Vagina (tissue), 2 donors: ENCODE data around the gene PINLYP.

ENCODE experiments used
- POLR2A ChIP-seq, 2 donors: fragments of 450-650 bp; IDR thresholded peaks; one replicate each; pipeline ENCODE4 v1.6.1; 2017; ENCODE audit warnings: antibody characterized with exemption in 2 of 2, mild to moderate bottlenecking in 2 of 2, moderate library complexity in 2 of 2
- TF ChIP-seq, protein P1 (sequence below), 3 experiments: fragments of 450-650 bp in 2 of 3; fragments of 200-600 bp in 1 of 3; sonication (generic) in 1 of 3; IDR thresholded peaks; one replicate each; pipeline ENCODE4 v1.5.1; 2017 to 2019; ENCODE audit warnings: antibody characterized with exemption in 3 of 3, mild to moderate bottlenecking in 2 of 3, moderate library complexity in 2 of 3

DNA sequence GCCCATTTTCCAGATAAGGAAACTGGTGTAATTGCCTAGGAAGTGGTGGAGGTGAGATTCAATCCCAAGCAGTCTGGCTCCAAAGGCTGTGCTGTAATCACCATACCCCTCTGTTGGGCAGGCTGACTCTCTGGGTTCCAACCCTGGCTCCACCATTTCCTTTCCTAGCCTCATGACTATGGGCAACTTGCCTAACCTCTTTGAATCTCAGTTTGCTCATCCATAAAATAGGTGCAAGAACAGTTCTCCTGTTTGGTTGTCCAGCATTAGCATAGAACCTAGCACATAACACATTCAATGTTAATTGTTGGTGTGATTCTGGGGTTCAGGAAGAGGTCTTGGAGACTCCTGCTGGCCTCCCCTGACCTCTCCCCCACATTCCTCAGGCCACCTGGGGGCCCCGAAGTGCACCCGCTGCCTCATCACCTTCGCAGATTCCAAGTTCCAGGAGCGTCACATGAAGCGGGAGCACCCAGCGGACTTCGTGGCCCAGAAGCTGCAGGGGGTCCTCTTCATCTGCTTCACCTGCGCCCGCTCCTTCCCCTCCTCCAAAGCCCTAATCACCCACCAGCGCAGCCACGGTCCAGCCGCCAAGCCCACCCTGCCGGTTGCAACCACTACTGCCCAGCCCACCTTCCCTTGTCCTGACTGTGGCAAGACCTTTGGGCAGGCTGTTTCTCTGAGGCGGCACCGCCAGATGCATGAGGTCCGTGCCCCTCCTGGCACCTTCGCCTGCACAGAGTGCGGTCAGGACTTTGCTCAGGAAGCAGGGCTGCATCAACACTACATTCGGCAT is 23.0 kb downstream of the PINLYP start:
- TF ChIP-seq, protein P1, sequence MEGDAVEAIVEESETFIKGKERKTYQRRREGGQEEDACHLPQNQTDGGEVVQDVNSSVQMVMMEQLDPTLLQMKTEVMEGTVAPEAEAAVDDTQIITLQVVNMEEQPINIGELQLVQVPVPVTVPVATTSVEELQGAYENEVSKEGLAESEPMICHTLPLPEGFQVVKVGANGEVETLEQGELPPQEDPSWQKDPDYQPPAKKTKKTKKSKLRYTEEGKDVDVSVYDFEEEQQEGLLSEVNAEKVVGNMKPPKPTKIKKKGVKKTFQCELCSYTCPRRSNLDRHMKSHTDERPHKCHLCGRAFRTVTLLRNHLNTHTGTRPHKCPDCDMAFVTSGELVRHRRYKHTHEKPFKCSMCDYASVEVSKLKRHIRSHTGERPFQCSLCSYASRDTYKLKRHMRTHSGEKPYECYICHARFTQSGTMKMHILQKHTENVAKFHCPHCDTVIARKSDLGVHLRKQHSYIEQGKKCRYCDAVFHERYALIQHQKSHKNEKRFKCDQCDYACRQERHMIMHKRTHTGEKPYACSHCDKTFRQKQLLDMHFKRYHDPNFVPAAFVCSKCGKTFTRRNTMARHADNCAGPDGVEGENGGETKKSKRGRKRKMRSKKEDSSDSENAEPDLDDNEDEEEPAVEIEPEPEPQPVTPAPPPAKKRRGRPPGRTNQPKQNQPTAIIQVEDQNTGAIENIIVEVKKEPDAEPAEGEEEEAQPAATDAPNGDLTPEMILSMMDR (IDR thresholded peaks at IDR 0.05) = no peak
- TF ChIP-seq POLR2A (IDR thresholded peaks at IDR 0.05) = no peak
